Measurements from ENCODE around the gene ELMOD3.

Gene ELMOD3

GRCh38 chr2:85369500-85369899 is 14.9 kb downstream of the ELMOD3 start:
- Histone ChIP-seq H3K4me3 (ENCODE audit: low read depth in 1 of 2, low read length in 1 of 2) (no peak overlapping the region), H3K27ac (no peak overlapping the region), H3K9me3 (no peaks in the 10 kb centered on the region), H3K4me1 (ENCODE audit: control insufficient read depth in 1 of 2, insufficient read depth in 1 of 2, low read depth in 1 of 2, low read length in 1 of 2) (peaks cover 4 to 9% of the 10 kb centered on the region in 2 experiments), H3K36me3 (peaks cover 35% of the 10 kb centered on the region), H3K27me3 (no peaks in the 10 kb centered on the region)
- TF ChIP-seq CTCF (IDR thresholded peaks at IDR 0.05), result no peak

GRCh38 chr2:85371045-85371444 is 16.5 kb downstream of the ELMOD3 start:
- Histone ChIP-seq H3K27ac (peak overlapping the region; percentile 39), H3K4me3 (ENCODE audit: low read depth in 1 of 2, low read length in 1 of 2) (no peak overlapping the region), H3K27me3 (no peaks in the 10 kb centered on the region), H3K4me1 (ENCODE audit: control insufficient read depth in 1 of 2, insufficient read depth in 1 of 2, low read depth in 1 of 2, low read length in 1 of 2) (peaks cover 4 to 9% of the 10 kb centered on the region in 2 experiments), H3K36me3 (peaks cover 40% of the 10 kb centered on the region), H3K9me3 (no peaks in the 10 kb centered on the region)
- TF ChIP-seq CTCF (IDR thresholded peaks at IDR 0.05), result no peak

- TF ChIP-seq CTCF (IDR thresholded peaks at IDR 0.05), result no peak
- Histone ChIP-seq H3K9me3 (peaks cover 4% of the 10 kb centered on the region), H3K27me3 (no peaks in the 10 kb centered on the region), H3K4me3 (ENCODE audit: low read depth in 1 of 2, low read length in 1 of 2) (no peak overlapping the region), H3K4me1 (ENCODE audit: control insufficient read depth in 1 of 2, insufficient read depth in 1 of 2, low read depth in 1 of 2, low read length in 1 of 2) (peaks cover 0 to under 1% of the 10 kb centered on the region in 2 experiments), H3K36me3 (peaks cover 61% of the 10 kb centered on the region), H3K27ac (no peak overlapping the region)
Observed at GRCh38 chr2:85376291-85377065, 21.9 kb downstream of the ELMOD3 start.

- Histone ChIP-seq H3K27ac (no peak overlapping the region), H3K36me3 (peaks cover 55% of the 10 kb centered on the region), H3K27me3 (no peaks in the 10 kb centered on the region), H3K4me3 (ENCODE audit: low read depth in 1 of 2, low read length in 1 of 2) (no peak overlapping the region), H3K4me1 (ENCODE audit: control insufficient read depth in 1 of 2, insufficient read depth in 1 of 2, low read depth in 1 of 2, low read length in 1 of 2) (no peaks in the 10 kb centered on the region), H3K9me3 (peaks cover 4% of the 10 kb centered on the region)
- TF ChIP-seq CTCF (IDR thresholded peaks at IDR 0.05), result no peak
Observed at GRCh38 chr2:85377083-85377482, 22.5 kb downstream of the ELMOD3 start.

- no peak overlapping the region for H3K27ac ChIP-seq
- H3K4me3 ChIP-seq (ENCODE audit: low read depth in 1 of 2, low read length in 1 of 2), result no peak overlapping the region
- no peaks in the 10 kb centered on the region for H3K4me1 ChIP-seq (ENCODE audit: control insufficient read depth in 1 of 2, insufficient read depth in 1 of 2, low read depth in 1 of 2, low read length in 1 of 2)
- no peaks in the 10 kb centered on the region for H3K27me3 ChIP-seq
- H3K36me3 ChIP-seq, result peaks cover 55% of the 10 kb centered on the region
- peaks cover 4% of the 10 kb centered on the region for H3K9me3 ChIP-seq
- TF ChIP-seq CTCF (IDR thresholded peaks at IDR 0.05), result no peak
Observed at GRCh38 chr2:85378257-85378656, 23.7 kb downstream of the ELMOD3 start.

All from neutrophil (primary cell).